Amniotic epithelial cell (primary cell): Measurements from ENCODE around the gene PDZD8.
"Not testable (repeated sequence)": the region's sequence is repeated elsewhere in the genome, so short reads cannot be mapped to it uniquely, and the experiment has no call there.

Experiments
- DNase-seq: peaks from one replicate; pipeline ENCODE4 v3.0.0-alpha.2; 2010; ENCODE audit warnings: low read depth

The PDZD8 gene

GRCh38 chr10:117348236-117348635 lies 27.0 kb downstream of the PDZD8 start:
- no peak for DNase-seq

GRCh38 chr10:117346574-117346973 lies 28.7 kb downstream of the PDZD8 start:
- DNase-seq = no peak

GRCh38 chr10:117345143-117345542 lies 30.1 kb downstream of the PDZD8 start:
- DNase-seq = no peak

- DNase-seq = peak; percentile 76
These were observed 32.6 kb downstream of the PDZD8 start for GRCh38 chr10:117342641-117343040.

- DNase-seq = no peak
These were observed 34.2 kb downstream of the PDZD8 start for GRCh38 chr10:117341061-117341460.

GRCh38 chr10:117339979-117340378 lies 35.3 kb downstream of the PDZD8 start:
- DNase-seq = no peak

- DNase-seq = peak; percentile 77
These were observed 35.7 kb downstream of the PDZD8 start for GRCh38 chr10:117339578-117339977.

- no peak for DNase-seq
These were observed 40.3 kb downstream of the PDZD8 start for GRCh38 chr10:117334926-117335325.

GRCh38 chr10:117334066-117334465 lies 41.2 kb downstream of the PDZD8 start:
- no peak for DNase-seq

GRCh38 chr10:117327262-117327661 lies 48.0 kb downstream of the PDZD8 start:
- no peak for DNase-seq

- DNase-seq = no peak
These were observed 50.9 kb downstream of the PDZD8 start for GRCh38 chr10:117324367-117324766.

GRCh38 chr10:117322260-117322659 lies 53.0 kb downstream of the PDZD8 start:
- DNase-seq = peak; percentile 34

GRCh38 chr10:117320050-117320665 lies 55.1 kb downstream of the PDZD8 start:
- DNase-seq = peak; percentile 24

GRCh38 chr10:117318909-117319308 lies 56.3 kb downstream of the PDZD8 start:
- DNase-seq = no peak

- no peak for DNase-seq
These were observed 58.5 kb downstream of the PDZD8 start for GRCh38 chr10:117316701-117317100.

GRCh38 chr10:117313641-117314040 lies 61.6 kb downstream of the PDZD8 start:
- DNase-seq = no peak

- DNase-seq = peak; percentile 15
These were observed 62.8 kb downstream of the PDZD8 start for GRCh38 chr10:117312430-117312829.

- DNase-seq = peak; percentile 21
These were observed 64.0 kb downstream of the PDZD8 start for GRCh38 chr10:117311261-117311660.

GRCh38 chr10:117306674-117307073 lies 68.6 kb downstream of the PDZD8 start:
- DNase-seq = peak; percentile 5

GRCh38 chr10:117303451-117303850 lies 71.8 kb downstream of the PDZD8 start:
- not testable (repeated sequence) for DNase-seq

- no peak for DNase-seq
These were observed 74.6 kb downstream of the PDZD8 start for GRCh38 chr10:117300671-117301070.

GRCh38 chr10:117299435-117299834 lies 75.8 kb downstream of the PDZD8 start:
- DNase-seq = no peak

GRCh38 chr10:117298219-117298618 lies 77.0 kb downstream of the PDZD8 start:
- no peak for DNase-seq

GRCh38 chr10:117294735-117295134 lies 80.5 kb downstream of the PDZD8 start:
- no peak for DNase-seq
